Caco-2 (cell line): ENCODE results near the gene ZDBF2. TPM values are rescaled to one million over a fixed set of nuclear protein-coding genes. Genes with fewer than 3 reads are reported as not detected.

Source experiments
- BruUV-seq: library from RNA; stranded (reverse); fragments of 400-500 nt; replicated peaks from 2 replicates; lab custom pipeline; 2021; lab: Mats Ljungman, UMichigan
- CTCF ChIA-PET: fragments of 300-600 bp; sonication (Branson Sonifier 250); formaldehyde crosslinking; loops from one replicate; lab custom pipeline; 2022; ENCODE audit warnings: antibody characterized with exemption; lab: Charles Lee
- POLR2A ChIA-PET: fragments of 300-600 bp; sonication (Branson Sonifier 250); formaldehyde crosslinking; loops from one replicate; lab custom pipeline; 2022; ENCODE audit warnings: antibody characterized with exemption; lab: Charles Lee
- DNase-seq, 2 experiments: peaks; one replicate each; pipeline versions ENCODE4 v3.0.0 to v3.0.0-alpha.2; 2020 to 2022
- H3K27me3 ChIP-seq: replicated peaks from 2 replicates; pipeline ENCODE4 v1.6.0; 2011; ENCODE audit warnings: low read length; ENCODE audit not compliant: control insufficient read depth, insufficient read depth
- H3K36me3 ChIP-seq: 2 replicates; pipeline ENCODE4 v1.5.1; 2011; ENCODE audit warnings: low read length; ENCODE audit not compliant: control insufficient read depth, insufficient read depth
- H3K4me1 ChIP-seq: fragments of 250-450 bp; sonication (Bioruptor Pico); 2 replicates; pipeline ENCODE4 v1.5.1; 2020; ENCODE audit warnings: mild to moderate bottlenecking
- H3K4me3 ChIP-seq: 2 replicates; pipeline ENCODE4 v1.5.1; 2011; ENCODE audit warnings: low read depth, mild to moderate bottlenecking, control low read depth, low read length
- H3K9me3 ChIP-seq: fragments of 250-450 bp; sonication (Bioruptor Pico); 2 replicates; pipeline ENCODE4 v1.5.1; 2020; ENCODE audit warnings: mild to moderate bottlenecking, moderate library complexity
- H3K27ac Mint-ChIP-seq: one replicate; pipeline ENCODE4 v1.8.0; 2022; ENCODE audit warnings: mixed read lengths; ENCODE audit not compliant: unreplicated experiment
- H3K27me3 Mint-ChIP-seq: one replicate; pipeline ENCODE4 v1.8.0; 2022; ENCODE audit warnings: mixed read lengths; ENCODE audit not compliant: insufficient read depth, unreplicated experiment
- H3K36me3 Mint-ChIP-seq: one replicate; pipeline ENCODE4 v1.8.0; 2022; ENCODE audit warnings: mild to moderate bottlenecking, mixed read lengths; ENCODE audit not compliant: insufficient read depth, unreplicated experiment
- H3K4me1 Mint-ChIP-seq: one replicate; pipeline ENCODE4 v1.8.0; 2022; ENCODE audit warnings: low read depth, mixed read lengths; ENCODE audit not compliant: unreplicated experiment
- H3K4me3 Mint-ChIP-seq: one replicate; pipeline ENCODE4 v1.8.0; 2022; ENCODE audit warnings: mild to moderate bottlenecking, moderate library complexity, mixed read lengths; ENCODE audit not compliant: unreplicated experiment
- H3K9me3 Mint-ChIP-seq: one replicate; pipeline ENCODE4 v1.8.0; 2022; ENCODE audit warnings: mixed read lengths; ENCODE audit not compliant: unreplicated experiment
- intact Hi-C: fragments of 100-400 bp; cut with micrococcal nuclease; formaldehyde crosslinking; loops from one replicate; pipeline ENCODE4 v1.10.0; 2022; ENCODE audit not compliant: unreplicated experiment
- total RNA-seq: library from RNA; stranded (reverse); gene quantifications from 2 replicates; pipeline ENCODE4 v1.2.3, GENCODE V29; 2022
- TF ChIP-seq, protein P1 (sequence below), 2 experiments: fragments of 200-600 bp in 1 of 2; IDR thresholded peaks; 1 replicate in 1 of 2; 2 replicates in 1 of 2; pipeline versions ENCODE4 v1.5.1 to v1.8.0; 2011 to 2022; ENCODE audit warnings: antibody characterized with exemption in 1 of 2, control low read depth in 1 of 2, inconsistent platforms in 1 of 2, low read depth in 1 of 2, low read length in 1 of 2, mild to moderate bottlenecking in 1 of 2, moderate library complexity in 1 of 2; ENCODE audit not compliant: insufficient read depth in 1 of 2, severe bottlenecking in 1 of 2, unreplicated experiment in 1 of 2

The ZDBF2 gene
- total RNA-seq, 1 experiment from 2014 or later: 6.5 TPM

DNA sequence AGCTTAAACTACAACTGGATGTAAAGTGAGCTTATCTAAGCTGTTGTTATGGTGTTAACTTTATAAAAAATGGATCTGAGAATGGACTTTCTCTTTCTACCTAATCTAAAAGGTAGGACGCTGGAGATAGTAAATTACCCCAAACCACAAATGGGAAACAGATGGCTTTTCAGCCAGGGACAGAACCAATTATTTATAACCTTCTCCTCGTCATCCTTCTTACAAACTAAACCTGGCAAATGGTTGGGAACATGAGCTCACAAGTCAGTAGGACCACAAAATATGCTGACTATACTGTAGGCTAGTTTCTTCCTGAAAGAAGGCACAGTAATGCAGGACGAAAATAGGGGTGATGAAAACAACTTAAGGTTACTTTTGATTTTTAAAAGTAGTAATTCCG lies 32.7 kb upstream of the ZDBF2 start:
- Histone ChIP-seq H3K4me1 (no peaks in the 10 kb centered on the region), H3K27me3 (no peaks in the 10 kb centered on the region), H3K36me3 (no peaks in the 10 kb centered on the region), H3K9me3 (no peaks in the 10 kb centered on the region), H3K4me3 (no peak overlapping the region)
- TF ChIP-seq, protein P1, sequence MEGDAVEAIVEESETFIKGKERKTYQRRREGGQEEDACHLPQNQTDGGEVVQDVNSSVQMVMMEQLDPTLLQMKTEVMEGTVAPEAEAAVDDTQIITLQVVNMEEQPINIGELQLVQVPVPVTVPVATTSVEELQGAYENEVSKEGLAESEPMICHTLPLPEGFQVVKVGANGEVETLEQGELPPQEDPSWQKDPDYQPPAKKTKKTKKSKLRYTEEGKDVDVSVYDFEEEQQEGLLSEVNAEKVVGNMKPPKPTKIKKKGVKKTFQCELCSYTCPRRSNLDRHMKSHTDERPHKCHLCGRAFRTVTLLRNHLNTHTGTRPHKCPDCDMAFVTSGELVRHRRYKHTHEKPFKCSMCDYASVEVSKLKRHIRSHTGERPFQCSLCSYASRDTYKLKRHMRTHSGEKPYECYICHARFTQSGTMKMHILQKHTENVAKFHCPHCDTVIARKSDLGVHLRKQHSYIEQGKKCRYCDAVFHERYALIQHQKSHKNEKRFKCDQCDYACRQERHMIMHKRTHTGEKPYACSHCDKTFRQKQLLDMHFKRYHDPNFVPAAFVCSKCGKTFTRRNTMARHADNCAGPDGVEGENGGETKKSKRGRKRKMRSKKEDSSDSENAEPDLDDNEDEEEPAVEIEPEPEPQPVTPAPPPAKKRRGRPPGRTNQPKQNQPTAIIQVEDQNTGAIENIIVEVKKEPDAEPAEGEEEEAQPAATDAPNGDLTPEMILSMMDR (IDR thresholded peaks at IDR 0.05; ENCODE audit: insufficient read depth in 1 of 2, low read depth in 1 of 2, low read length in 1 of 2, severe bottlenecking in 1 of 2, unreplicated experiment in 1 of 2): no peak
- no peak for DNase-seq
- Mint-ChIP-seq H3K27me3 (peaks cover 6% of the 10 kb centered on the region), H3K27ac (no peak overlapping the region), H3K4me3 (no peak overlapping the region), H3K36me3 (no peaks in the 10 kb centered on the region), H3K9me3 (no peaks in the 10 kb centered on the region), H3K4me1 (no peaks in the 10 kb centered on the region)
- BruUV-seq: no TSS peak
- ChIA-PET CTCF (no interaction called here), POLR2A (no interaction called here)
- intact Hi-C loops: no loop called here

DNA sequence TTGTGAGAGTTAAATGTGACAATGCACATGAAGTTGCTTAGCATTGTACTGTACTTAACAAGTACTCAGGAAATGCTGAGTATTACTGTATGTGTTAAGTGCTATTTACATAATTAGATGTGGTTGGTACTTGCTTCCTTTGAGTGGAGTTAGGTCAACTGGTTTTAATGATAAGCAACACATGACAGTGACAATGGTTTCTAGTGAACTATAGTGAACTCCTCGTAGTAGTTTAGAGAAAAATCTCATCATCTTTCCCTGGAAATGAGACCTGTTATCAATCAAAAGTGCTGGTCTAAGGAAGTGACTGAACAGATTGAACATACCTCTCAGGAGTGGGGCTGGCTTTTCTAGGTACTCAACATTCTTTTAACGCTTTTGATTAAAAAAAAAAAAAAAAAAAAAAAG lies 29.2 kb upstream of the ZDBF2 start:
- BruUV-seq: no TSS peak
- intact Hi-C loops: no loop called here
- POLR2A ChIA-PET: no interaction called here

DNA sequence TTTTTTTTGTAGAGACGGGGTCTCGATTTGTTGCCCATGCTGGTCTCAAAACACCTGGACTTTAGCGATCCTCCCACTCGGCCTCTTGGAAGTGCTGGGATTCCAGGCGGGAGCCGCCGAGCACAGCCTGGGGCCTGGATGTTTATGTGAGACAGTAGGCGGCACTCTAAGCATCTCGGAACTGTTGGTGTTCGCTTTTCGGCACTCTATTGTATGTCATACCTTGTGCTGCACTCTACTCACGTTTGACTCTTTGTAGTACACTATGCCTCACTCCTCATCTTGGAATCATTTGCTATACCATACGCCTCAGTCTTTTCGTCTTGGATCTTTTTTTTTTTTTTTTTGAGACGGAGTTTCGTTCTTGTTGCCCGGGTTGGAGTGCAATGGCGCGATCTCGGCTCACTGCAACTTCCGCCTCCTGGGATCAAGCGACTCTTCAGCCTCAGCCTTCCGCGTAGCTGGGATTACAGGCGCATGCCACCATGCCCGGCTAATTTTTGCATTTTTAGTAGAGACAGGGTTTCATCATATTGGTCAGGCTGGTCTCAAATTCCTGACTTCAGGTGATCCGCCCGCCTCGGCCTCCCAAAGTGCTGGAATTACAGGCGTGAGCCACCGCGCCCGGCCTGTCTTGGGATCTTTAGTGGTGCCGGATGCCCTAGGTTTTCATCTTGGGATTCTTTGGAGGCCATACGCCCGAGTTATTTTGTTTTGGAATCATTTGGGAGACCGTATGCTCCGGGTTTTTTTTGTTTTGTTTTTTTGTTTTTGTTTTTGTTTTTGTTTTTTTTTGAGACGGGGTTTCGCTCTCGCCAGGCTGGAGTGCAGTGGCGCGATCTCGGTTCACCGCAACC lies 24.2 kb upstream of the ZDBF2 start:
- Mint-ChIP-seq H3K27me3 (peaks cover 13% of the 10 kb centered on the region), H3K36me3 (no peaks in the 10 kb centered on the region), H3K27ac (no peak overlapping the region), H3K9me3 (no peaks in the 10 kb centered on the region), H3K4me1 (no peaks in the 10 kb centered on the region), H3K4me3 (no peak overlapping the region)
- no peaks in the 10 kb centered on the region for H3K9me3 ChIP-seq
- H3K27me3 ChIP-seq: no peaks in the 10 kb centered on the region
- no peaks in the 10 kb centered on the region for H3K36me3 ChIP-seq
- intact Hi-C loops: no loop called here
- CTCF ChIA-PET: no interaction called here
- no peaks in the 10 kb centered on the region for H3K4me1 ChIP-seq
- no peak overlapping the region for H3K4me3 ChIP-seq
- BruUV-seq: no TSS peak
- no peak for DNase-seq
- POLR2A ChIA-PET: no interaction called here
- TF ChIP-seq, protein P1 (IDR thresholded peaks at IDR 0.05; ENCODE audit: insufficient read depth in 1 of 2, low read depth in 1 of 2, low read length in 1 of 2, severe bottlenecking in 1 of 2, unreplicated experiment in 1 of 2): no peak

More for the DNA sequence above, 29.2 kb upstream of the ZDBF2 start:
- H3K4me1 ChIP-seq: no peaks in the 10 kb centered on the region
- DNase-seq: no peak
- TF ChIP-seq, protein P1 (IDR thresholded peaks at IDR 0.05; ENCODE audit: insufficient read depth in 1 of 2, low read depth in 1 of 2, low read length in 1 of 2, severe bottlenecking in 1 of 2, unreplicated experiment in 1 of 2): no peak
- H3K27ac Mint-ChIP-seq: no peak overlapping the region
- H3K36me3 ChIP-seq: no peaks in the 10 kb centered on the region
- H3K4me1 Mint-ChIP-seq: no peaks in the 10 kb centered on the region
- no peaks in the 10 kb centered on the region for H3K36me3 Mint-ChIP-seq
- peaks cover 10% of the 10 kb centered on the region for H3K27me3 Mint-ChIP-seq
- H3K4me3 Mint-ChIP-seq: no peak overlapping the region
- no peak overlapping the region for H3K4me3 ChIP-seq
- H3K27me3 ChIP-seq: no peaks in the 10 kb centered on the region
- no peaks in the 10 kb centered on the region for H3K9me3 Mint-ChIP-seq
- no peaks in the 10 kb centered on the region for H3K9me3 ChIP-seq
- CTCF ChIA-PET: no interaction called here
